Upper lobe of right lung (tissue), 1 donor: ENCODE measurements around the gene STAP2. TPM values are rescaled to one million over a fixed set of nuclear protein-coding genes. Genes with fewer than 3 reads are reported as not detected.
A peak's percentile ranks its signal among the peaks of the same experiment; 100 is the strongest.

Source experiments
- ATAC-seq: fragments of 200-7000 bp; cut with Tn5 transposase; one replicate; pipeline ENCODE4 v1.9.1; 2020; ENCODE audit warnings: mild to moderate bottlenecking, moderate library complexity
- DNase-seq: peaks from one replicate; pipeline ENCODE4 v3.0.0-alpha.2; 2020
- H3K27ac ChIP-seq: fragments of 200-600 bp; one replicate; pipeline ENCODE4 v1.8.0; 2022
- H3K27me3 ChIP-seq: fragments of 200-600 bp; one replicate; pipeline ENCODE4 v1.8.0; 2022; ENCODE audit warnings: mild to moderate bottlenecking
- H3K36me3 ChIP-seq: fragments of 200-600 bp; one replicate; pipeline ENCODE4 v1.8.0; 2022
- H3K4me1 ChIP-seq: fragments of 200-600 bp; one replicate; pipeline ENCODE4 v1.8.0; 2022
- H3K4me3 ChIP-seq: fragments of 200-600 bp; one replicate; pipeline ENCODE4 v1.8.0; 2022; ENCODE audit warnings: mild to moderate bottlenecking
- H3K9me3 ChIP-seq: fragments of 200-600 bp; one replicate; pipeline ENCODE4 v1.8.0; 2022
- intact Hi-C: fragments of 100-400 bp; cut with DNase I; formaldehyde crosslinking; loops from one replicate; pipeline ENCODE4 v1.11.0; 2022
- total RNA-seq: library from RNA; stranded (reverse); fragmentation: NEBNext Ultra II Directional; extraction: Animal tissue kit (Norgen Biotek cat#: 25700); gene quantifications from one replicate; pipeline ENCODE4 v1.2.1, GENCODE V29; 2021
- TF ChIP-seq, protein P1 (sequence below): fragments of 200-600 bp; IDR thresholded peaks from one replicate; pipeline ENCODE4 v1.8.0; 2022; ENCODE audit warnings: antibody characterized with exemption
- donor health status: DM: no; HTN: yes; CAD: no; lungs with severe emphysema.

Gene STAP2
- total RNA-seq, 1 donor from 2014 or later, result 16.1 TPM

DNA sequence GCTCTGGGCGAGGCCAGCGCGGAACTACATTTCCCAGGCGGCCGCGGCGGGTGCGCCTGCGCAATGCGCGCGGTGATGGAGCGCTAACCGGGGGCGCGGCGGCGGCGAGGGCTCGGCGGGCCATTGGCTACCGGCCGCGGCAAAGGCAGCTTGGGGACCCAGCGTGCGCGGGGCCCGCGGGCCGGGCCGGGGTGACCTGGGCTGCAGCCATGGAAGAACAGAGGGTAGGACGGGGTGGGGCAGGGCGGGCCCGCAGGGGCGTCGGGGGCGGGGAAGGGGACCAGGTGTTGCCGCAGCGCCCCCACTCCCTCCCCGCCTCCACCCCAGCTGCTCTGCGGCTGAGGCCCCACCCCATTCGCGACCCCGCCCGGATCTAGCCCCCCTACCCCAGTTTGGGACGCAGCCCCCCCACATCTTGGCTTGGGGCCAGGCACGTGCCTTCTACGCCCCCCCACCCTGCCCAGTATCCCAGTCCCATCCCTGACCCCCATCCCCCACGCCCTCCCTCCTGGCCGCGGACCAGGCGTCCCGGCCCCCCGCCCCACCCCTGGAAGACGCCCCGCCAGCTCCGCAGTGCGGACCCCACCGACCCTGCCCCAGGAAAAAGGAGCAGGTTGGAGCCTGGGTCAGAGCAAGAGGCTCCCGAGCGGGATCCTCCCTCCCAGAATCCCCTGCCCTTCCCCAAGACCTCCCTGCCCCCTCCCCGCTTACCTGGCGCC, 33.9 kb downstream of the STAP2 start, which contains the start of gene FSD1:
TSS of gene FSD1 (plus strand) at position 61 of the 719 bp plus-strand sequence. CDS start at position 210, 149 bp downstream.
- ATAC-seq (peak; percentile 40), DNase-seq (no peak)
- intact Hi-C loops, result no loop called here
- H3K27me3 ChIP-seq, result peaks cover 14% of the 10 kb centered on the region
- no peak within 1 kb of the TSS for H3K27ac ChIP-seq
- TF ChIP-seq, protein P1, sequence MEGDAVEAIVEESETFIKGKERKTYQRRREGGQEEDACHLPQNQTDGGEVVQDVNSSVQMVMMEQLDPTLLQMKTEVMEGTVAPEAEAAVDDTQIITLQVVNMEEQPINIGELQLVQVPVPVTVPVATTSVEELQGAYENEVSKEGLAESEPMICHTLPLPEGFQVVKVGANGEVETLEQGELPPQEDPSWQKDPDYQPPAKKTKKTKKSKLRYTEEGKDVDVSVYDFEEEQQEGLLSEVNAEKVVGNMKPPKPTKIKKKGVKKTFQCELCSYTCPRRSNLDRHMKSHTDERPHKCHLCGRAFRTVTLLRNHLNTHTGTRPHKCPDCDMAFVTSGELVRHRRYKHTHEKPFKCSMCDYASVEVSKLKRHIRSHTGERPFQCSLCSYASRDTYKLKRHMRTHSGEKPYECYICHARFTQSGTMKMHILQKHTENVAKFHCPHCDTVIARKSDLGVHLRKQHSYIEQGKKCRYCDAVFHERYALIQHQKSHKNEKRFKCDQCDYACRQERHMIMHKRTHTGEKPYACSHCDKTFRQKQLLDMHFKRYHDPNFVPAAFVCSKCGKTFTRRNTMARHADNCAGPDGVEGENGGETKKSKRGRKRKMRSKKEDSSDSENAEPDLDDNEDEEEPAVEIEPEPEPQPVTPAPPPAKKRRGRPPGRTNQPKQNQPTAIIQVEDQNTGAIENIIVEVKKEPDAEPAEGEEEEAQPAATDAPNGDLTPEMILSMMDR, result no peak
- H3K36me3 ChIP-seq, result no peaks in the 10 kb centered on the region
- no peaks in the 10 kb centered on the region for H3K4me1 ChIP-seq
- no peaks in the 10 kb centered on the region for H3K9me3 ChIP-seq
- no peak within 1 kb of the TSS for H3K4me3 ChIP-seq

DNA sequence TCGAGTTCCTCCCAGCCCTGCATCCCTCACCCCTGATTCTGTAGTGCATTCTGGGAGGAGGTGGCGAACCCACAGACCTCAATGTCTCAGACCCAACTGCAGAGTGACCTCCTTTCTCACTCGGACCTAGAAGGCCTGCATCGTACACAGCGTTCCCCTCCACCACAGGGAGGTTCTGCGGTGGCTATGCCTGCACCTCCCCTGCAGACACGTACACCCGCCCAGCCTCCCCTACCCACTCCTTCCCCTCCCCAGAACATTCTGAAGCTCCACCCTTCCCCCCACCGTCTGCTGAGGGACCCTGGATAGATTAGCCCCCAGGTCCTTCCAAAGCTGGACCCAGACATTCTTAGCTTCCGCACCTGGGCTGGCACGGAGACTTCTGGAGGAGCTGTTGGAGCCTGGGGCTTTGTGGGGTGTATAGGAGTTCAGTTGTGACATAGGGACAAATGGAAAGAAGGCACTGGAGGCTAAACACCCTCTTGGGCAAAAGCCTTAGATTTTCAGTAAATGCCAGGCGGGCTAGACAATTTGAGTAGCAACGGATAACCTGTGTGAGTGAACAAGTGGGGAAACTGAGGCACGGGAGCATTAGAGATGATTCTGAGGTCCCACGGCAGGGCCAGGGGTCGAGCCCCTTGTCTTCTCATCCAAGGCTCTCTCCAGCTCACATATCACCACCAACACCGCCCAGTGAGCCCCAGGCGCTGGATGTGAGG, 34.6 kb downstream of the STAP2 start:
- Histone ChIP-seq H3K4me1 (no peaks in the 10 kb centered on the region), H3K36me3 (no peaks in the 10 kb centered on the region), H3K9me3 (no peaks in the 10 kb centered on the region), H3K27me3 (peaks cover 14% of the 10 kb centered on the region), H3K4me3 (no peak overlapping the region), H3K27ac (no peak overlapping the region)
- ATAC-seq (peak; percentile 53), DNase-seq (no peak)
- TF ChIP-seq, protein P1, result no peak
- intact Hi-C loops, result no loop called here

DNA sequence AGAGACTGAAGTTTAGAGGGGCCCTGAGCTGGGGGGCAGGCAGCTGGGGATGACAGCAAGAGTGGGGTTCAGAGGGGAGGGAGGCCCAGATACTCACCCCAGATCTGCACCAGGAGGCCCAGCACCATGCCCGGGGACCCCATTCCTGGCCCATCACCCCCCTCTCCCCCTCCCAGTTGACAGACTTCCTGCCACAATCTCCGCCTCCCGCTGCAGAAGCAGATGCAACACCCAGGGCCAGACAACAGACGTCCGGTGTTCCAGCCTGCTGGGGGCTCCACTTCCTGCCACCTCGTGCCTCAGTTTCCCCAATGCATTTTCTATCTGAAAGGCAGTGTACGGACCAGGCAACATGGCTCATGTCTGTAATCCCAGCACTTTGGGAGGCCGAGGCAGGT, 36.4 kb downstream of the STAP2 start, which contains the start of gene TMIGD2:
TSS of gene TMIGD2 (minus strand) at position 147 of the 398 bp plus-strand sequence. CDS start at position 143, 4 bp downstream.
- H3K27ac ChIP-seq, result no peak within 1 kb of the TSS
- DNase-seq, result no peak
- no peak for ATAC-seq
- peaks cover 14% of the 10 kb centered on the region for H3K27me3 ChIP-seq
- H3K36me3 ChIP-seq, result no peaks in the 10 kb centered on the region
- no peaks in the 10 kb centered on the region for H3K9me3 ChIP-seq
- no peak within 1 kb of the TSS for H3K4me3 ChIP-seq
- TF ChIP-seq, protein P1, result no peak
- H3K4me1 ChIP-seq, result no peaks in the 10 kb centered on the region
- intact Hi-C loops, result no loop called here

DNA sequence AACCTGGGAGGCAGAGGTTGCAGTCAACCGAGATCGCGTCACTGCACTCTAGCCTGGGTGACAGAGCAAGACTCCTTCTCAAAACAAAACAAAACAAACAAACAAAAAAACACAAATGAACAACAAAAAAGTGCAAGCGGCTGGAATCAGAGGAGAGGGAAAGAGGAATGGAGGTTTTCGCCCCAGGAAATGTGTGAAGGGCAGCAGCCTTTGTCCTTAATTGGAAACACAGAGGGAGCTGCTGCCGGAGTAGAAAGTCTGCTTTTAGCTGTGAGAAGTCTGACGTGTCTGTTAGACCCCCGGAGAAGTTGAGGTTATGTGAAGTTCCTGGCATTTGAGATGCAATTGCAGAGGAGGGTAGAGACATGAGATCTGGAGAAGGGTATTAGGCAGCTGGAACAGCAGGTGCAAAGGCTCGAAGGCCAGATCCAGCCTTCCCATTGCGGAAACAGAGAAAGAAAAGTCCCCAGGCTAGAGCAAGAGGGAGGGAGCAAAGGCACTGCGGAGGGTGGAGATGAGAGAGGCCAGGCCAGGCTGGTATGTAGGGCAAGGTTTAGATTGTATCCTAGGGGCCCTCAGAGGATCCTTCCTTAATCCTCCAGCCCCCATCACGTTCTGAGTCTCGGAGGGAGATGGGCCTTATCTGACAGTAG, 36.9 kb downstream of the STAP2 start:
- intact Hi-C loops, result no loop called here
- TF ChIP-seq, protein P1, result no peak
- no peaks in the 10 kb centered on the region for H3K36me3 ChIP-seq
- H3K4me3 ChIP-seq, result no peak overlapping the region
- ATAC-seq, result no peak
- H3K27ac ChIP-seq, result no peak overlapping the region
- DNase-seq, result no peak
- peaks cover 14% of the 10 kb centered on the region for H3K27me3 ChIP-seq
- H3K9me3 ChIP-seq, result no peaks in the 10 kb centered on the region
- no peaks in the 10 kb centered on the region for H3K4me1 ChIP-seq

DNA sequence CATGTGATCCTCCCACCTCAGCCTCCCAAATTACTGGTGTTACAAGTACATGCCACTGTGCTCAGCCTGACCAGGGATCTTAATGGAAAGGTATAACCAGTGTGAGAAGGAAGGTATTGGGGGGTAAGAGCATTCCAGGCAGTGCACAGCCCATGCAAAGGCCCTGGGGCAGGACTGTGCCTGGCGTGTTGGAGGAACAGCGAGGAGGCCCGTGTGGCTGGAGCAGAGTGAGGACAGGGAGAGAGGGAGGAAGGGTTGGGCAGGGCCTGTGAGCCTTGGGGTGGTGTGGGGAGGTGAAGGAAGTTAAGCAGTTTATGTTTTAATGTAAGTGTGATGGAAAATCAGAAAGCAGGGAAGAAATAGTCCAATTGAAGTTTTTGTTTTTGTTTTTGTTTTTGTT, 38.0 kb downstream of the STAP2 start:
- Histone ChIP-seq H3K27me3 (peaks cover 25% of the 10 kb centered on the region), H3K4me3 (no peak overlapping the region), H3K9me3 (no peaks in the 10 kb centered on the region), H3K36me3 (no peaks in the 10 kb centered on the region), H3K27ac (no peak overlapping the region), H3K4me1 (no peaks in the 10 kb centered on the region)
- DNase-seq, result no peak
- ATAC-seq, result no peak
- intact Hi-C loops, result no loop called here
- TF ChIP-seq, protein P1, result no peak
